GM21447 (cell line): ENCODE data around the gene MRPS31.
"Not testable (repeated sequence)": the region's sequence is repeated elsewhere in the genome, so short reads cannot be mapped to it uniquely, and the experiment has no call there.

ENCODE experiments used
- ATAC-seq: cut with Tn5 transposase; IDR thresholded peaks from one replicate; pipeline ENCODE4 v1.9.1; 2021; ENCODE audit not compliant: unreplicated experiment

Gene MRPS31

DNA sequence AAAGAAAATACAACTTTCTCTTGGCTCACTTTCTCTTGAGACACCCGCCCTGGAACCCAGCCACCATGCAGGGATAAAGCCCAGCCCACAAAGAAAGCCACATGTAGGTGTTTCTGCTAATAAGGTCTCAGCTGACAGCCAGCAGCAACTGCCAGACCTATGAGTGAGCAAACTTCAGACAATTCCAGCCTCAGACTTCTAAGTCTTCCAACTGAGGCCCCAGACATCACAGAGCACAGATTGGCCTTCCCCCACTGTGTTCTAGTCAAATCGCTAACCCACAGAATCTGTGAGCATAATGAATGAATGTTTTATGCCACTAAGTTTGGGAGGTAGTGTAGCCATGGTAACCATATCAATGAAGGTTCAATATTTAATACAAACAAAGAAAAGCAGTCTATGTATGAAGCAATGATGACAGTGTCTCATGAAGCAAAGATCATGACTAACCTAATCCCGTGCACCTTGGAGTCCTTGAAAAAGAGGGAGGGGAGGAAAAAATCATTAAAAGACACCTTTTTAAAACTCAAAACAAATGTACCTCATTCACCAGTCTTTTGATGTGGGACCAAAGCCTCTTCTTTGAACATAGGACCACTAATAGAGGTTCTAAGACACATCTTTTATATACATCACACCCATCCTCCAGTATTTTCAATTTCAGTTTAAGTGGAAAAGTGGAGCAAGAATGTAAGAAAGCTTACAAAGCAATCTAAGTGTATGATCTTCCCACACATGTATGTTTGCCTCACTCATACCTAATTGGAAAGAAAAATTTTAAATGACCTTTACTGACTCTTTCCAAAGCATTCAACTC is 6.2 kb downstream of the MRPS31 start:
- no peak for ATAC-seq

- no peak for ATAC-seq
Measured at GRCh38 chr13:40762849-40763248, 8.1 kb downstream of the MRPS31 start.

DNA sequence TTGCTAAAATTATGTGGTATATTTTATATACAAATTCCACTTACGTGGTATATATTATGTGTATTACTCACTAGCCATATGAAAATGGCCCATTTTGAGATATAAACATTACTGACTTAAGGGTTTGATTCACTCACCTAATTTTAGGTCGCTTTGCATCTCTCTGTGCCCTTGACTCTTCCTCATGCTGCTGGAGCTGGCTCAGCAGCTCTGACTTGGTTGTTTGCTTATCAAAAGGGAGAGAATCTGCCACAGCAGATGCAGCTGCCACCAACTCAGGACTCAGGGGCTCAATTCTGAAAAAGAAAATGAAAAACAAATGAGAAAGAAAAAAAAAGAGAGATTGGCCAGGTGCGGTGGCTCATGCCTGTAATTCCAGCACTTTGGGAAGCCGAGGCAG is 12.2 kb downstream of the MRPS31 start:
- ATAC-seq = peak; percentile 41

DNA sequence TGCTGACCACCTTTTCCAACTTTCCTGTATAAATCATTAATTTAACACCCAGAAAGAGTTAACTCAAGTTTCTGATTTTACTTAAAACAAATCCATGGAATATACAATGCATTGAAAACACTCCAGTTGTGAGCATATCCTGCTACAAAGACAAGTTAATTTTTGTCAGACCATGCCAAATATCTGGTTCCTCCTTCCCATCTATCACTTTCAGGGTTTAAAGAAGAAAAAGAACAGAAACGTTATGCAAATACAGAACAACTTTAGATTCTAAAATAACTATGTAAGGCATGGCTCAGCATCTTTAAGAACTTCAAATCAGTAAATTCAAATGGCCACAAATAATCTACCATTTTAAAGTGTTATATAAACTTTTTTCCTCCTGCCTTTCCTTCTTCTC is 14.9 kb downstream of the MRPS31 start:
- peak; percentile 52 for ATAC-seq

- ATAC-seq = no peak
Measured at GRCh38 chr13:40755082-40755700, 15.8 kb downstream of the MRPS31 start.

GRCh38 chr13:40749327-40749726 is 21.7 kb downstream of the MRPS31 start:
- ATAC-seq = no peak

- not testable (repeated sequence) for ATAC-seq
Measured at GRCh38 chr13:40735232-40735548, 35.8 kb downstream of the MRPS31 start.

GRCh38 chr13:40734536-40735231 is 36.3 kb downstream of the MRPS31 start:
- ATAC-seq = not testable (repeated sequence)

GRCh38 chr13:40732658-40733057 is 38.3 kb downstream of the MRPS31 start:
- ATAC-seq = no peak

DNA sequence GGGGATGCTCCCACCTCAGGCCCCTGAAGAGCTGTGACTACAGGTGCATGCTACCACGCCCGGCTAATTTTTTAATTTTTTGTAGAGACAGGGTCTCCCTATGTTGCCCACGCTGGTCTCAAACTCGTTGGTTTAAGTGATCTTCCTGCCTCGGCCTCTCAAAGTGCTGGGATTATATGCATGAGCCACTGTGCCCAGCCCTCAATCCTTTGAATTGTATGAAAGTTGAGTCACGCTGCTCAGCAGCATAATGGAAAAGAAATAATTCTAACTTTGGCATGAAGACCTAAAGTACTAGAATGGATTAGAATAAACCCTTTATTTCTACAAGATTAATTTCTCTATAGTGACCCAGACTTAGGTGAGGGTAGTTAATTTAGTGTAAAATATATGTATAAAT is 42.4 kb downstream of the MRPS31 start:
- no peak for ATAC-seq

GRCh38 chr13:40714433-40714832 is 56.6 kb downstream of the MRPS31 start:
- ATAC-seq = not testable (repeated sequence)

GRCh38 chr13:40706439-40706838 is 64.6 kb downstream of the MRPS31 start:
- ATAC-seq = no peak

DNA sequence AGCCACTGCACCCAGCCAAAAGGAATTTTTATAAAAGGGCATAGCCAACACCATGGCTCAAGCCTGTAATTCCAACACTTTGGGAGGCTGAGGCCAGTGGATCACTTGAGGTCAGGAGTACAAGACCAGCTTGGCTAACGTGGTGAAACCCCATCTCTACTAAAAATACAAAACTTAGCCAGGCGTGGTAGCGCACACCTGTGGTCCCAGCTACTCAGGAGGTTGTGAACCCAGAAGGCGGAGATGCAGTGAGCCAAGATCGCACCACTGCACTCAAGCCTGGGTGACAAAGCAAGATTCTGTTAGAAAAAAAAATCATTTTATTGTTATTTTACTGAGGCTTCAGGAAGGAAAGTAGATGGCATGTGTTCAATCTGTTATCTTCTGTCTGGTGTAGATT is 73.3 kb downstream of the MRPS31 start:
- peak; percentile 75 for ATAC-seq

DNA sequence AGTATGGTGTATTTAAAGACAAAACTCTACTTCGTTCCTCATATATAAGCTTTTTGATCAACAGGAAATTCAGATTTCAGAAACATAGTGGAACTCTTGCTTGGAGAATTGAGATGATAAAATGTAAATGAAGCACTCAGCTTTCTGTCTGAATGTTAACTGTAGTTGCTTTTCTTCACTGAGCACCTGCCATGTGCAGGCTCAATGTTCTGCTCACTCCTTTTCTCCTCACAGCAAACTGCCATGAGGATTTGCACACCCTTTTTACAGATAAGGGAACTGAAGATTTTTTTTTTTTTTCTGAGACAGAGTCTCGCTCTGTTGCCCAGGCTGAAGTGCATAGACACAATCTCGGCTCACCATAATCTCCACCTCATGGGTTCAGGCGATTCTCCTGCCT is 76.6 kb downstream of the MRPS31 start:
- ATAC-seq = no peak

- ATAC-seq = peak; percentile 57
Measured at GRCh38 chr13:40692946-40693345, 78.0 kb downstream of the MRPS31 start.

DNA sequence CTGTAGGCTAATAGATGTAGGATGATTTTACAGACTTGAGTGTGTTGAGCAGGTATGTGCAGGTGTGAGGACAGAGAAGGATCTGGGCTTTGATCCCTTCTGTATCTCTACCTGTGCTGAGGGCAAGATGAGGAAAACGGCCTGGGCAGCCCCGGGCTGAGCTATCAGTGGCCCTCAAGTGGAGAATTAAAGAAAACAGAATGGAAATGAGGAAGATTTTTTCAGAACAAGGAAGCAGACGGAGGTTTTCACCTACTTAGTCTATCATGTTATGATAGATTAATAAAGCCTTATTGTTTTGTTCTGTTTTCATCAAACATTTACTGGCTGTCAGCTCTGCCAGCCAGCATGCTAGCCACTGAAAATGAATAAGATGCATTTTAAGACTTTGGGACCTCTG is 82.2 kb downstream of the MRPS31 start:
- no peak for ATAC-seq

GRCh38 chr13:40682449-40683240 is 88.3 kb downstream of the MRPS31 start:
- ATAC-seq = no peak

GRCh38 chr13:40681341-40682146 is 89.4 kb downstream of the MRPS31 start:
- no peak for ATAC-seq

GRCh38 chr13:40680659-40681323 is 90.2 kb downstream of the MRPS31 start:
- ATAC-seq = no peak

DNA sequence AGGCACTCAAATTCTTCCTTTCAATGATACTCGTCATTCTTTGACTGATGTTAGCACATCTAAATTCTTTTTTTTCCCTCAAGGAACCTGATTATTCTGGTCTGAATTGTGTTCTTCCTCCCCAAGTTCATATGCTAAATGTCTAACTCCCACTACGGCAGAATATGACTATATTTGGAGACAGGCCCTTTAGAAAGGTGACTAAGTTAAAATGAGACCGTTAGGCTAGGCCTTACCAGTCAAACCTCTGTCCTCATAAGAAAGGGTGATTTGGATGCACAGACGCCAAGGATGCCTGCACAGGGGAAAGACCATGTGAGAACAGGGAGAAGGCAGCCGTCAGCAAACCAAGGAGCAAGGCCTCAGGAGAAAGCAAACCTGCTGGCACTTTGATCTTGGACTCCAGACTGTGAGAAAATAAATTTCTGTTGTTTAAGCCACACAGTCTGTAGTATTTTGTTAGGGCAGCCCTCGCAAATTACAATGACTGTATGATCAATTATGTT is 91.5 kb downstream of the MRPS31 start:
- no peak for ATAC-seq
